Liver (tissue), 9 donors: ENCODE measurements around the gene CSE1L. TPM values are rescaled to one million over a fixed set of nuclear protein-coding genes. Genes with fewer than 3 reads are reported as not detected.

ENCODE experiments used
- DNase-seq: peaks from one replicate; pipeline ENCODE4 v3.0.0-alpha.2; 2017; ENCODE audit warnings: low spot score
- H3K27ac ChIP-seq, 2 donors: one replicate each; pipeline ENCODE4 v1.7.0; 2013; ENCODE audit warnings: inconsistent platforms in 2 of 2, low read length in 2 of 2, control low read depth in 1 of 2, low read depth in 1 of 2, mild to moderate bottlenecking in 1 of 2
- H3K27me3 ChIP-seq, 4 donors: one replicate each; pipeline versions ENCODE4 v1.6.1 to v1.7.0; 2013; ENCODE audit warnings: low read length in 3 of 4, inconsistent platforms in 1 of 4, mild to moderate bottlenecking in 1 of 4, moderate library complexity in 1 of 4; ENCODE audit not compliant: control insufficient read depth in 4 of 4, insufficient read depth in 4 of 4
- H3K36me3 ChIP-seq, 4 donors: one replicate each; pipeline versions ENCODE4 v1.6.1 to v1.7.0; 2013; ENCODE audit warnings: low read length in 3 of 4, mild to moderate bottlenecking in 3 of 4, low read depth in 1 of 4, moderate library complexity in 1 of 4; ENCODE audit not compliant: control insufficient read depth in 4 of 4, insufficient read depth in 3 of 4
- H3K4me1 ChIP-seq, 4 donors: one replicate each; pipeline versions ENCODE4 v1.6.1 to v1.7.0; 2013; ENCODE audit warnings: low read length in 3 of 4, mild to moderate bottlenecking in 3 of 4, moderate library complexity in 1 of 4; ENCODE audit not compliant: control insufficient read depth in 4 of 4, insufficient read depth in 4 of 4
- H3K4me3 ChIP-seq, 3 donors: one replicate each; pipeline versions ENCODE4 v1.6.1 to v1.7.0; 2013; ENCODE audit warnings: low read length in 3 of 3, control low read depth in 1 of 3, low read depth in 1 of 3, mild to moderate bottlenecking in 1 of 3
- H3K9ac ChIP-seq, 2 donors: one replicate each; pipeline ENCODE4 v1.7.0; 2013; ENCODE audit warnings: low read length in 2 of 2, mild to moderate bottlenecking in 2 of 2, moderate library complexity in 2 of 2, control low read depth in 1 of 2, low read depth in 1 of 2
- H3K9me3 ChIP-seq, 4 donors: one replicate each; pipeline versions ENCODE4 v1.6.1 to v1.7.0; 2013; ENCODE audit warnings: low read length in 3 of 4; ENCODE audit not compliant: control insufficient read depth in 4 of 4
- EGR1 ChIP-seq, 2 donors: IDR thresholded peaks; 2 replicates each; pipeline ENCODE4 v1.6.1; 2016 to 2018; ENCODE audit warnings: antibody characterized with exemption in 2 of 2, low read depth in 2 of 2
- FOXA1 ChIP-seq: IDR thresholded peaks from 2 replicates; pipeline ENCODE4 v1.6.1; 2016; ENCODE audit warnings: antibody characterized with exemption
- FOXA2 ChIP-seq: IDR thresholded peaks from 2 replicates; pipeline ENCODE4 v1.6.1; 2016; ENCODE audit warnings: antibody characterized with exemption
- GABPA ChIP-seq, 2 donors: IDR thresholded peaks in 1 of 2; conservative IDR thresholded peaks in 1 of 2; 2 replicates each; pipeline ENCODE4 v1.6.1; 2016; ENCODE audit warnings: antibody characterized with exemption in 2 of 2, mild to moderate bottlenecking in 1 of 2, moderate library complexity in 1 of 2
- HNF4A ChIP-seq, 2 donors: conservative IDR thresholded peaks; 2 replicates each; pipeline ENCODE4 v1.6.1; 2016; ENCODE audit warnings: antibody characterized with exemption in 2 of 2, mild to moderate bottlenecking in 2 of 2
- HNF4G ChIP-seq: IDR thresholded peaks from 2 replicates; pipeline ENCODE4 v1.6.1; 2016; ENCODE audit warnings: antibody characterized with exemption
- JUND ChIP-seq, 2 donors: IDR thresholded peaks; 2 replicates each; pipeline ENCODE4 v1.6.1; 2016; ENCODE audit warnings: antibody characterized with exemption in 2 of 2
- NR2F2 ChIP-seq: IDR thresholded peaks from 2 replicates; pipeline ENCODE4 v1.6.1; 2016; ENCODE audit warnings: antibody characterized with exemption
- RAD21 ChIP-seq, 2 donors: IDR thresholded peaks; 2 replicates each; pipeline ENCODE4 v1.6.1; 2016; ENCODE audit warnings: antibody characterized with exemption in 2 of 2, mild to moderate bottlenecking in 2 of 2
- RXRA ChIP-seq, 2 donors: IDR thresholded peaks; 2 replicates each; pipeline ENCODE4 v1.6.1; 2017 to 2018; ENCODE audit warnings: antibody characterized with exemption in 2 of 2, mild to moderate bottlenecking in 1 of 2
- SP1 ChIP-seq: IDR thresholded peaks from 2 replicates; pipeline ENCODE4 v1.6.1; 2018; ENCODE audit warnings: antibody characterized with exemption, mild to moderate bottlenecking
- TAF1 ChIP-seq: conservative IDR thresholded peaks from 2 replicates; pipeline ENCODE4 v1.6.1; 2016; ENCODE audit warnings: antibody characterized with exemption, mild to moderate bottlenecking
- YY1 ChIP-seq: IDR thresholded peaks from 2 replicates; pipeline ENCODE4 v1.6.1; 2016; ENCODE audit warnings: antibody characterized with exemption, mild to moderate bottlenecking
- WGBS: extraction: QIAGEN DNeasy Blood & Tissue Kit; methylation state at CpG from one replicate; pipeline ENCODE4 v1.1.7; 2013; 5-methylcytosine and 5-hydroxymethylcytosine counted together
- polyA plus RNA-seq, 2 donors: library from polyadenylated mRNA; stranded (reverse) in 1 of 2; unstranded in 1 of 2; fragments of 200-250 nt in 1 of 2; fragments of >200 nt in 1 of 2; fragmentation: Nextera tagmentation in 1 of 2; extraction: Ambion mirVana in 1 of 2; gene quantifications; one replicate each; pipeline versions ENCODE4 v1.2.1 to v1.2.3, GENCODE V29; 2013 to 2015
- total RNA-seq, 2 donors: library from RNA; depleted of rRNA; stranded (reverse); fragments of >200 nt; gene quantifications; one replicate each; pipeline ENCODE4 v1.2.3, GENCODE V29; 2014
- TF ChIP-seq, protein P1 (sequence below): fragments of 150-350 bp; IDR thresholded peaks from 2 replicates; pipeline ENCODE4 v1.5.1; 2017; ENCODE audit warnings: improper control_type of control experiment, low read depth, low read length; ENCODE audit not compliant: missing input control
- TF ChIP-seq, protein P2 (sequence below): IDR thresholded peaks from 2 replicates; pipeline ENCODE4 v1.6.1; 2016; ENCODE audit warnings: antibody characterized with exemption
- TF ChIP-seq, protein P3 (sequence below): IDR thresholded peaks from 2 replicates; pipeline ENCODE4 v1.6.1; 2016; ENCODE audit warnings: antibody characterized with exemption
- TF ChIP-seq, protein P4 (sequence below): IDR thresholded peaks from 2 replicates; pipeline ENCODE4 v1.6.1; 2016; ENCODE audit warnings: antibody characterized with exemption
- TF ChIP-seq, protein P5 (sequence below): IDR thresholded peaks from 2 replicates; pipeline ENCODE4 v1.6.1; 2016; ENCODE audit warnings: antibody characterized with exemption, mild to moderate bottlenecking
- donor health status: healthy.
- donor health status: healthy.
- donor health status: healthy.
- donor health status: healthy.
- donor health status: healthy.

CSE1L gene
- total and polyA plus RNA-seq, 4 donors, result 13.1 to 48.8 (median 19.3) TPM

DNA sequence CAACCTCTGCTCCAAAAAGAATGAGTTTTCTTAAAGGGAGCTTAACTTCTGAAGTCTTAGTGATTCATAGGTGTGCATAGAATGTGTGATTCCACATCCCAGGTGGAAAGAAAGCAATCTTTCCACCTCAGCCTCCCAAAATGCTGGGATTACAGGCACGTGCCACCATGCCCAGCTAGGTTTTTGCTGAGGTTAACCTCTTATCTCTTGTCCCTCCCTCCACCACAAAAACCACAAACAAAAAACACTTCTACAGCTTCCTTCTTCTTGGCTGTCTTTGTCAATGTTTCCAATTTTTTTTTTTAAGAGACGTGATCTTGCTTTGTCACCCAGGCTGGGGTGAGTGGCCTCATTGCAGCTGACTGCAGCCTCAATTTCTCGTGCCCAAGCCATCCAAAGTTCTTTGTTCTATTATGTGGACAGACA is 8.1 kb upstream of the CSE1L start:
- H3K36me3 ChIP-seq, result peaks cover 0 to 16% (median 13%) of the 10 kb centered on the region in 4 donors
- H3K9me3 ChIP-seq, result no peaks in the 10 kb centered on the region
- no peak overlapping the region for H3K9ac ChIP-seq
- WGBS, result 71% methylated on average over 3 of the region's 3 CpGs
- no peak overlapping the region for H3K27ac ChIP-seq
- DNase-seq, result no peak
- TF ChIP-seq RXRA (IDR thresholded peaks at IDR 0.05) (no peak), HNF4A (conservative IDR thresholded peaks at IDR 0.05) (no peak), RAD21 (IDR thresholded peaks at IDR 0.05) (no peak), SP1 (no peak), YY1 (no peak), TAF1 (no peak), JUND (IDR thresholded peaks at IDR 0.05) (no peak), HNF4G (no peak)
- TF ChIP-seq, protein P1, sequence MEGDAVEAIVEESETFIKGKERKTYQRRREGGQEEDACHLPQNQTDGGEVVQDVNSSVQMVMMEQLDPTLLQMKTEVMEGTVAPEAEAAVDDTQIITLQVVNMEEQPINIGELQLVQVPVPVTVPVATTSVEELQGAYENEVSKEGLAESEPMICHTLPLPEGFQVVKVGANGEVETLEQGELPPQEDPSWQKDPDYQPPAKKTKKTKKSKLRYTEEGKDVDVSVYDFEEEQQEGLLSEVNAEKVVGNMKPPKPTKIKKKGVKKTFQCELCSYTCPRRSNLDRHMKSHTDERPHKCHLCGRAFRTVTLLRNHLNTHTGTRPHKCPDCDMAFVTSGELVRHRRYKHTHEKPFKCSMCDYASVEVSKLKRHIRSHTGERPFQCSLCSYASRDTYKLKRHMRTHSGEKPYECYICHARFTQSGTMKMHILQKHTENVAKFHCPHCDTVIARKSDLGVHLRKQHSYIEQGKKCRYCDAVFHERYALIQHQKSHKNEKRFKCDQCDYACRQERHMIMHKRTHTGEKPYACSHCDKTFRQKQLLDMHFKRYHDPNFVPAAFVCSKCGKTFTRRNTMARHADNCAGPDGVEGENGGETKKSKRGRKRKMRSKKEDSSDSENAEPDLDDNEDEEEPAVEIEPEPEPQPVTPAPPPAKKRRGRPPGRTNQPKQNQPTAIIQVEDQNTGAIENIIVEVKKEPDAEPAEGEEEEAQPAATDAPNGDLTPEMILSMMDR, result no peak
- TF ChIP-seq, protein P2, sequence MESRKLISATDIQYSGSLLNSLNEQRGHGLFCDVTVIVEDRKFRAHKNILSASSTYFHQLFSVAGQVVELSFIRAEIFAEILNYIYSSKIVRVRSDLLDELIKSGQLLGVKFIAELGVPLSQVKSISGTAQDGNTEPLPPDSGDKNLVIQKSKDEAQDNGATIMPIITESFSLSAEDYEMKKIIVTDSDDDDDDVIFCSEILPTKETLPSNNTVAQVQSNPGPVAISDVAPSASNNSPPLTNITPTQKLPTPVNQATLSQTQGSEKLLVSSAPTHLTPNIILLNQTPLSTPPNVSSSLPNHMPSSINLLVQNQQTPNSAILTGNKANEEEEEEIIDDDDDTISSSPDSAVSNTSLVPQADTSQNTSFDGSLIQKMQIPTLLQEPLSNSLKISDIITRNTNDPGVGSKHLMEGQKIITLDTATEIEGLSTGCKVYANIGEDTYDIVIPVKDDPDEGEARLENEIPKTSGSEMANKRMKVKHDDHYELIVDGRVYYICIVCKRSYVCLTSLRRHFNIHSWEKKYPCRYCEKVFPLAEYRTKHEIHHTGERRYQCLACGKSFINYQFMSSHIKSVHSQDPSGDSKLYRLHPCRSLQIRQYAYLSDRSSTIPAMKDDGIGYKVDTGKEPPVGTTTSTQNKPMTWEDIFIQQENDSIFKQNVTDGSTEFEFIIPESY, result no peak
- no peaks in the 10 kb centered on the region for H3K27me3 ChIP-seq
- H3K4me3 ChIP-seq, result no peak overlapping the region
- no peaks in the 10 kb centered on the region for H3K4me1 ChIP-seq

DNA sequence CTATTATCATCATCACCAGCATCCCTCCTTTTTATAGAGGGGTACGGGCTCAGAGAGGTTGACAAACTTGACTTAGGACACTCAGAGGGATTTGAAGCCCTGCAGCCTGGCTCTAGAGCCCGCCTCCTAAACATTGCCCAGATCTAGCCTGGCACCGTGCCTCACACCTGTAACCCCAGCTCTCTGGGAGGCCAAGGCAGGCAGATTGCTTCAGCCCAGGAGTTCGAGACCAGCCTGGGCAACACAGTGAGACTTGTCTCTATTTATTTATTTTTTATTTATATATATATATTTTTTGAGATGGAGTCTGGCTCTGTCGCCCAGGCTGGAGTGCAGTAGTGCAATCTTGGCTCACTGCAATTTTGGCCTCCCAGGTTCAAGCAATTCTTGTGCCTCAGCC is 6.3 kb upstream of the CSE1L start:
- H3K36me3 ChIP-seq, result peaks cover 0 to 2% (median 0%) of the 10 kb centered on the region in 4 donors
- H3K9ac ChIP-seq, result no peak overlapping the region
- no peak for TF ChIP-seq SP1
- no peak for TF ChIP-seq FOXA2
- TF ChIP-seq, protein P3, sequence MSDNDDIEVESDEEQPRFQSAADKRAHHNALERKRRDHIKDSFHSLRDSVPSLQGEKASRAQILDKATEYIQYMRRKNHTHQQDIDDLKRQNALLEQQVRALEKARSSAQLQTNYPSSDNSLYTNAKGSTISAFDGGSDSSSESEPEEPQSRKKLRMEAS, result no peak
- TF ChIP-seq RXRA (IDR thresholded peaks at IDR 0.05), result no peak
- TF ChIP-seq, protein P4, sequence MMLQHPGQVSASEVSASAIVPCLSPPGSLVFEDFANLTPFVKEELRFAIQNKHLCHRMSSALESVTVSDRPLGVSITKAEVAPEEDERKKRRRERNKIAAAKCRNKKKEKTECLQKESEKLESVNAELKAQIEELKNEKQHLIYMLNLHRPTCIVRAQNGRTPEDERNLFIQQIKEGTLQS, result no peak
- no peak for TF ChIP-seq RAD21 (IDR thresholded peaks at IDR 0.05)
- no peak for TF ChIP-seq HNF4G
- TF ChIP-seq, protein P5, sequence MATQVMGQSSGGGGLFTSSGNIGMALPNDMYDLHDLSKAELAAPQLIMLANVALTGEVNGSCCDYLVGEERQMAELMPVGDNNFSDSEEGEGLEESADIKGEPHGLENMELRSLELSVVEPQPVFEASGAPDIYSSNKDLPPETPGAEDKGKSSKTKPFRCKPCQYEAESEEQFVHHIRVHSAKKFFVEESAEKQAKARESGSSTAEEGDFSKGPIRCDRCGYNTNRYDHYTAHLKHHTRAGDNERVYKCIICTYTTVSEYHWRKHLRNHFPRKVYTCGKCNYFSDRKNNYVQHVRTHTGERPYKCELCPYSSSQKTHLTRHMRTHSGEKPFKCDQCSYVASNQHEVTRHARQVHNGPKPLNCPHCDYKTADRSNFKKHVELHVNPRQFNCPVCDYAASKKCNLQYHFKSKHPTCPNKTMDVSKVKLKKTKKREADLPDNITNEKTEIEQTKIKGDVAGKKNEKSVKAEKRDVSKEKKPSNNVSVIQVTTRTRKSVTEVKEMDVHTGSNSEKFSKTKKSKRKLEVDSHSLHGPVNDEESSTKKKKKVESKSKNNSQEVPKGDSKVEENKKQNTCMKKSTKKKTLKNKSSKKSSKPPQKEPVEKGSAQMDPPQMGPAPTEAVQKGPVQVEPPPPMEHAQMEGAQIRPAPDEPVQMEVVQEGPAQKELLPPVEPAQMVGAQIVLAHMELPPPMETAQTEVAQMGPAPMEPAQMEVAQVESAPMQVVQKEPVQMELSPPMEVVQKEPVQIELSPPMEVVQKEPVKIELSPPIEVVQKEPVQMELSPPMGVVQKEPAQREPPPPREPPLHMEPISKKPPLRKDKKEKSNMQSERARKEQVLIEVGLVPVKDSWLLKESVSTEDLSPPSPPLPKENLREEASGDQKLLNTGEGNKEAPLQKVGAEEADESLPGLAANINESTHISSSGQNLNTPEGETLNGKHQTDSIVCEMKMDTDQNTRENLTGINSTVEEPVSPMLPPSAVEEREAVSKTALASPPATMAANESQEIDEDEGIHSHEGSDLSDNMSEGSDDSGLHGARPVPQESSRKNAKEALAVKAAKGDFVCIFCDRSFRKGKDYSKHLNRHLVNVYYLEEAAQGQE, result no peak
- TF ChIP-seq, protein P2, result no peak
- TF ChIP-seq YY1, result no peak
- TF ChIP-seq GABPA (IDR thresholded peaks at IDR 0.05 in 1 of 2, conservative IDR thresholded peaks at IDR 0.05 in 1 of 2), result no peak
- TF ChIP-seq EGR1 (IDR thresholded peaks at IDR 0.05; ENCODE audit: low read depth in 2 of 2), result no peak
- TF ChIP-seq FOXA1, result no peak
- TF ChIP-seq TAF1, result no peak
- TF ChIP-seq, protein P1, result no peak
- no peak for TF ChIP-seq JUND (IDR thresholded peaks at IDR 0.05)
- TF ChIP-seq HNF4A (conservative IDR thresholded peaks at IDR 0.05), result no peak
- no peak for TF ChIP-seq NR2F2
- H3K4me1 ChIP-seq, result no peaks in the 10 kb centered on the region
- H3K27me3 ChIP-seq, result no peaks in the 10 kb centered on the region
- no peaks in the 10 kb centered on the region for H3K9me3 ChIP-seq
- no peak overlapping the region for H3K4me3 ChIP-seq
- 97% methylated on average over 5 of the region's 5 CpGs for WGBS
- DNase-seq, result no peak
- no peak overlapping the region for H3K27ac ChIP-seq
